ENCODE measurements around the gene EVA1C. TPM values are rescaled to one million over a fixed set of nuclear protein-coding genes. Genes with fewer than 3 reads are reported as not detected.

Gene EVA1C
- polyA plus RNA-seq, 1 of the 3 experiments (the other 2 are of a cell fraction): 10.1 TPM

GRCh38 chr21:32366191-32366590 lies 46.3 kb upstream of the EVA1C start:
- no peaks in the 10 kb centered on the region for H3F3A ChIP-seq (replicated peaks; ENCODE audit: insufficient read depth)
- H3K36me3 ChIP-seq (replicated peaks in 1 of 2; ENCODE audit: control insufficient read depth in 1 of 2, insufficient read depth in 2 of 2, low read length in 1 of 2): peaks cover 80 to 89% of the 10 kb centered on the region in 2 experiments
- CTCF ChIA-PET: interaction anchor here (2.8 kb wide), 1 partner anchor 9 kb away, joined by 8 read pairs; no protein-coding TSS in a partner anchor
- H2AFZ ChIP-seq (ENCODE audit: low read depth): no peak overlapping the region
- no peak overlapping the region for H3K9ac ChIP-seq
- no peak overlapping the region for H3K4me3 ChIP-seq (ENCODE audit: low read depth in 2 of 2, low read length in 1 of 2)
- H3K27ac ChIP-seq (ENCODE audit: low read depth in 2 of 2, low read length in 1 of 2): no peak overlapping the region
- 93% methylated on average over 4 of the region's 4 CpGs for WGBS (ENCODE audit: low lambda C conversion rate)
- no peaks in the 10 kb centered on the region for H3K4me1 ChIP-seq (ENCODE audit: control insufficient read depth in 1 of 2, insufficient read depth in 2 of 2, low read depth in 1 of 2, low read length in 1 of 2)
- H4K20me1 ChIP-seq (ENCODE audit: insufficient read depth): no peaks in the 10 kb centered on the region
- H3K27me3 ChIP-seq (ENCODE audit: insufficient read depth): no peaks in the 10 kb centered on the region
- H3K9me3 ChIP-seq: no peaks in the 10 kb centered on the region
- H3K79me2 ChIP-seq (ENCODE audit: insufficient read depth): peaks cover 41% of the 10 kb centered on the region; the same call in 1 of the 2 replicates
- no peaks in the 10 kb centered on the region for H3K9me2 ChIP-seq
- TF ChIP-seq SIN3A (IDR thresholded peaks at IDR 0.05; ENCODE audit: borderline replicate concordance, low read depth, low read length) (no peak), EP300 (IDR thresholded peaks at IDR 0.05; ENCODE audit: borderline replicate concordance in 1 of 2, low read depth in 1 of 2, low read length in 1 of 2) (no peak), GABPA (IDR thresholded peaks at IDR 0.05; ENCODE audit: low read depth) (no peak), FOXM1 (IDR thresholded peaks at IDR 0.05; ENCODE audit: low read depth) (no peak), YY1 (IDR thresholded peaks at IDR 0.05; ENCODE audit: low read depth) (no peak), TCF12 (IDR thresholded peaks at IDR 0.05) (no peak), RAD21 (IDR thresholded peaks at IDR 0.05; ENCODE audit: low read length) (no peak), MXI1 (IDR thresholded peaks at IDR 0.05; ENCODE audit: low read depth, low read length) (no peak), FOSL2 (IDR thresholded peaks at IDR 0.05; ENCODE audit: borderline replicate concordance, low read depth) (no peak), JUND (IDR thresholded peaks at IDR 0.05) (no peak), EZH2phosphoT487 (IDR thresholded peaks at IDR 0.05; ENCODE audit: borderline replicate concordance, low read depth) (no peak), USF2 (IDR thresholded peaks at IDR 0.05; ENCODE audit: borderline replicate concordance, low read depth, low read length) (no peak), MEF2A (IDR thresholded peaks at IDR 0.05; ENCODE audit: borderline replicate concordance, low read depth) (no peak), FOXJ3 (CRISPR knock-in tag; IDR thresholded peaks at IDR 0.05) (no peak), SMC3 (IDR thresholded peaks at IDR 0.05; ENCODE audit: low read depth, low read length) (no peak), ELF1 (IDR thresholded peaks at IDR 0.05) (no peak), CHD2 (IDR thresholded peaks at IDR 0.05; ENCODE audit: low read length, partially characterized antibody) (no peak), RXRA (IDR thresholded peaks at IDR 0.05; ENCODE audit: borderline replicate concordance, low read depth) (no peak)
- TF ChIP-seq, protein P1, sequence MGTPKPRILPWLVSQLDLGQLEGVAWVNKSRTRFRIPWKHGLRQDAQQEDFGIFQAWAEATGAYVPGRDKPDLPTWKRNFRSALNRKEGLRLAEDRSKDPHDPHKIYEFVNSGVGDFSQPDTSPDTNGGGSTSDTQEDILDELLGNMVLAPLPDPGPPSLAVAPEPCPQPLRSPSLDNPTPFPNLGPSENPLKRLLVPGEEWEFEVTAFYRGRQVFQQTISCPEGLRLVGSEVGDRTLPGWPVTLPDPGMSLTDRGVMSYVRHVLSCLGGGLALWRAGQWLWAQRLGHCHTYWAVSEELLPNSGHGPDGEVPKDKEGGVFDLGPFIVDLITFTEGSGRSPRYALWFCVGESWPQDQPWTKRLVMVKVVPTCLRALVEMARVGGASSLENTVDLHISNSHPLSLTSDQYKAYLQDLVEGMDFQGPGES (IDR thresholded peaks at IDR 0.05; ENCODE audit: low read depth, low read length): no peak
- POLR2A ChIA-PET: no interaction called here
- no peak for DNase-seq
- H3K4me2 ChIP-seq: no peak overlapping the region
